K562 (cell line): ENCODE data around the gene RPS6KA6. TPM values are rescaled to one million over a fixed set of nuclear protein-coding genes. Genes with fewer than 3 reads are reported as not detected.

Experiments
- ATAC-seq: fragments of 200-7000 bp; cut with Tn5 transposase; 3 replicates; pipeline ENCODE4 v1.9.1; 2020; ENCODE audit warnings: moderate library complexity
- BruUV-seq: library from RNA; stranded (reverse); fragments of 400-500 nt; replicated peaks from 2 replicates; lab custom pipeline; 2021; lab: Mats Ljungman, UMichigan
- CTCF ChIA-PET: fragments of 300-600 bp; formaldehyde crosslinking; extraction: SDS; loops from one replicate; lab custom pipeline; 2021; ENCODE audit warnings: low intra/inter-chr PET ratio; lab: Yijun Ruan, JAX
- POLR2A ChIA-PET: fragments of 300-600, 350-650 bp; sonication (Branson Sonifier 250); formaldehyde crosslinking; extraction: SDS; loops from one replicate; lab custom pipeline; 2021; ENCODE audit warnings: antibody characterized with exemption, inconsistent platforms; lab: Yijun Ruan, JAX
- DNase-seq, 4 experiments: peaks; one replicate each; pipeline versions ENCODE4 v3.0.0 to v3.0.0-alpha.2; 2011 to 2018; ENCODE audit warnings: low spot score in 3 of 4, mixed read lengths in 3 of 4; ENCODE audit errors: extremely low read depth in 1 of 4
- FAIRE-seq: peaks from 2 replicates; lab custom pipeline; 2011; peaks lifted over from hg19 to GRCh38; lab: Jason Lieb, UNC
- H2AFZ ChIP-seq: 2 replicates; pipeline ENCODE4 v1.6.0; 2011; ENCODE audit warnings: low read depth, low read length, control low read depth, inconsistent platforms
- H3K27ac ChIP-seq: fragments of 200-600 bp; 3 replicates; pipeline ENCODE4 v1.8.0; 2011; ENCODE audit warnings: low read depth, mild to moderate bottlenecking, control low read depth, inconsistent platforms, low read length, moderate library complexity, mixed read lengths; ENCODE audit errors: extremely low read depth
- H3K27me3 ChIP-seq, 2 experiments: fragments of 300-600 bp in 1 of 2; 2 replicates in 1 of 2; 3 replicates in 1 of 2; pipeline versions ENCODE4 v1.6.0 to v1.8.0; 2011; ENCODE audit warnings: inconsistent platforms in 2 of 2, low read length in 2 of 2, mild to moderate bottlenecking in 1 of 2, mixed read lengths in 1 of 2, moderate library complexity in 1 of 2; ENCODE audit not compliant: control insufficient read depth in 2 of 2, insufficient read depth in 2 of 2
- H3K36me3 ChIP-seq: fragments of 300-600 bp; 3 replicates; pipeline ENCODE4 v1.8.0; 2011; ENCODE audit warnings: mild to moderate bottlenecking, low read length, inconsistent platforms; ENCODE audit not compliant: control insufficient read depth, insufficient read depth
- H3K4me1 ChIP-seq, 2 experiments: fragments of 200-600 bp in 1 of 2; replicated peaks in 1 of 2; 2 replicates in 1 of 2; 3 replicates in 1 of 2; pipeline versions ENCODE4 v1.5.1 to v1.8.0; 2011; ENCODE audit warnings: inconsistent platforms in 2 of 2, low read length in 2 of 2, mild to moderate bottlenecking in 1 of 2, mixed read lengths in 1 of 2, moderate library complexity in 1 of 2; ENCODE audit not compliant: control insufficient read depth in 2 of 2, insufficient read depth in 2 of 2
- H3K4me2 ChIP-seq: 2 replicates; pipeline ENCODE4 v1.6.1; 2011; ENCODE audit warnings: low read length, control low read depth, inconsistent platforms, mixed read lengths; ENCODE audit not compliant: insufficient read depth
- H3K4me3 ChIP-seq: fragments of 200-600 bp; sonication (generic), shearing (Covaris generic); 2 replicates; pipeline ENCODE4 v1.5.1; 2016; ENCODE audit warnings: control low read depth, inconsistent platforms
- H3K79me2 ChIP-seq: fragments of 200-600 bp; 3 replicates; pipeline ENCODE4 v1.8.0; 2011; ENCODE audit warnings: low read length, inconsistent platforms; ENCODE audit not compliant: control insufficient read depth, insufficient read depth
- H3K9ac ChIP-seq, 2 experiments: 2 replicates each; pipeline versions ENCODE4 v1.6.0 to v1.6.1; 2011; ENCODE audit warnings: low read depth in 2 of 2, low read length in 2 of 2, control low read depth in 1 of 2, inconsistent platforms in 1 of 2, mild to moderate bottlenecking in 1 of 2, mixed read lengths in 1 of 2; ENCODE audit not compliant: insufficient read depth in 1 of 2
- H3K9me1 ChIP-seq: one replicate; pipeline ENCODE4 v1.6.0; 2011; ENCODE audit warnings: inconsistent platforms, mild to moderate bottlenecking, low read length, moderate library complexity; ENCODE audit not compliant: control insufficient read depth, insufficient read depth
- H3K9me3 ChIP-seq: replicated peaks from 2 replicates; pipeline ENCODE4 v1.5.1; 2011; ENCODE audit warnings: low read depth, low read length, inconsistent platforms; ENCODE audit not compliant: control insufficient read depth, insufficient read depth
- H4K20me1 ChIP-seq: replicated peaks from 2 replicates; pipeline ENCODE4 v1.6.1; 2011; ENCODE audit warnings: low read length, inconsistent platforms, mixed read lengths; ENCODE audit not compliant: control insufficient read depth, insufficient read depth
- ARID4B ChIP-seq: sonication (generic); formaldehyde crosslinking; IDR thresholded peaks from 2 replicates; pipeline ENCODE4 v1.8.0; 2022; ENCODE audit warnings: mild to moderate bottlenecking, missing genetic modification reagents
- CBX1 ChIP-seq: sonication (generic); IDR thresholded peaks from 2 replicates; pipeline ENCODE4 v1.6.1; 2016; ENCODE audit warnings: antibody characterized with exemption, low read depth, mild to moderate bottlenecking
- EGR1 ChIP-seq: fragments of 450-650 bp; conservative IDR thresholded peaks from 2 replicates; pipeline ENCODE4 v1.6.1; 2017; ENCODE audit warnings: mild to moderate bottlenecking
- HES1 ChIP-seq: fragments of 450-650 bp; IDR thresholded peaks from 2 replicates; pipeline ENCODE4 v1.6.1; 2016; ENCODE audit warnings: low read depth, mild to moderate bottlenecking, moderate library complexity
- HNRNPLL ChIP-seq: fragments of 200-400 bp; formaldehyde crosslinking; IDR thresholded peaks from 2 replicates; pipeline ENCODE4 v1.6.1; 2017; ENCODE audit warnings: low read length, low read depth, mild to moderate bottlenecking; ENCODE audit not compliant: poor library complexity, severe bottlenecking
- TCF15 ChIP-seq: fragments of 250-450 bp; sonication (Bioruptor Pico); IDR thresholded peaks from 2 replicates; pipeline ENCODE4 v1.8.0; 2022; ENCODE audit warnings: moderate library complexity, mild to moderate bottlenecking, inconsistent platforms
- ZNF12 ChIP-seq: sonication (generic); formaldehyde crosslinking; IDR thresholded peaks from 2 replicates; pipeline ENCODE4 v1.4.0; 2020; ENCODE audit warnings: mild to moderate bottlenecking, missing genetic modification reagents
- ZNF444 ChIP-seq: fragments of 250-450 bp; sonication (Bioruptor Pico); IDR thresholded peaks from 2 replicates; pipeline ENCODE4 v1.4.0; 2020; ENCODE audit warnings: mild to moderate bottlenecking, moderate library complexity
- ZNF79 ChIP-seq: fragments of 250-450 bp; sonication (Bioruptor Pico); IDR thresholded peaks from 2 replicates; pipeline ENCODE4 v1.4.0; 2020; ENCODE audit warnings: low read depth, mild to moderate bottlenecking, moderate library complexity
- WGBS: fragments of 100-300 bp; shearing (Covaris generic); methylation state at CpG from one replicate; pipeline ENCODE4 v1.1.6; 2016; ENCODE audit warnings: low coverage, mixed read lengths; ENCODE audit not compliant: insufficient coverage; ENCODE audit errors: missing lambda C conversion rate; 5-methylcytosine and 5-hydroxymethylcytosine counted together
- in situ Hi-C: fragments of 300-500 bp; cut with MboI; formaldehyde crosslinking; loops from 4 replicates; pipeline ENCODE4 v1.15.0; 2018; ENCODE audit warnings: inconsistent platforms, mixed read lengths
- intact Hi-C: fragments of 100-400 bp; cut with micrococcal nuclease; formaldehyde crosslinking; loops from 2 replicates; pipeline ENCODE4 v1.14.2; 2022
- polyA plus RNA-seq, 8 experiments: library from polyadenylated mRNA; depleted of rRNA in 4 of 8; stranded (reverse) in 5 of 8; unstranded in 3 of 8; fragments of >200 nt; fragmentation: Nextera tagmentation in 2 of 8; fragmentation: Illumina TruSeq in 1 of 8; extraction: Ambion mirVana in 2 of 8; extraction: Trizol in 1 of 8; gene quantifications; 2 replicates each; pipeline versions ENCODE4 v1.2.1 to v1.2.3, GENCODE V29; 2011 to 2014; ENCODE audit warnings: inconsistent platforms in 1 of 8, missing spikeins in 1 of 8
- total RNA-seq, 7 experiments: library from RNA; depleted of rRNA in 6 of 7; stranded (reverse); fragments of >200 nt in 6 of 7; fragmentation: Illumina TruSeq in 2 of 7; extraction: Trizol in 2 of 7; gene quantifications; 2 replicates each; pipeline versions ENCODE4 v1.2.1 to v1.2.3, GENCODE V29; 2011 to 2021; ENCODE audit warnings: low replicate concordance in 1 of 7

Gene RPS6KA6
- total and polyA plus RNA-seq, 9 of the 15 experiments (the other 6 are each of a cell fraction or from before 2014, with no cell fraction given), result 0.11 TPM; not detected in 8

GRCh38 chrX:84168574-84168973, 19.4 kb downstream of the RPS6KA6 start:
- Histone ChIP-seq H3K9ac (no peak overlapping the region), H4K20me1 (no peaks in the 10 kb centered on the region), H3K4me1 (no peaks in the 10 kb centered on the region), H3K9me1 (no peaks in the 10 kb centered on the region), H3K36me3 (no peaks in the 10 kb centered on the region), H3K9me3 (no peaks in the 10 kb centered on the region), H3K4me3 (no peak overlapping the region), H3K27ac (no peak overlapping the region), H3K79me2 (no peaks in the 10 kb centered on the region), H3K27me3 (no peaks in the 10 kb centered on the region), H3K4me2 (no peak overlapping the region), H2AFZ (no peak overlapping the region)
- ATAC-seq (no peak), FAIRE-seq (no peak), DNase-seq (no peak)
- no TSS peak for BruUV-seq
- in situ Hi-C loops (no loop called here), intact Hi-C loops (no loop called here)
- POLR2A ChIA-PET, result no interaction called here
- TF ChIP-seq ZNF79, result no peak
- TF ChIP-seq HNRNPLL, result no peak
- no peak for TF ChIP-seq ZNF12
- TF ChIP-seq ZNF444 (CRISPR knock-in tag), result no peak
- CTCF ChIA-PET, result no interaction called here
- 0% methylated on average over 2 of the region's 2 CpGs for WGBS

- ChIA-PET POLR2A (no interaction called here), CTCF (no interaction called here)
- no TSS peak for BruUV-seq
- Histone ChIP-seq H3K4me1 (no peaks in the 10 kb centered on the region), H3K27ac (no peak overlapping the region), H3K4me2 (no peak overlapping the region), H3K9ac (no peak overlapping the region), H4K20me1 (no peaks in the 10 kb centered on the region), H3K4me3 (no peak overlapping the region), H3K9me1 (no peaks in the 10 kb centered on the region), H3K79me2 (no peaks in the 10 kb centered on the region), H3K9me3 (no peaks in the 10 kb centered on the region), H3K27me3 (no peaks in the 10 kb centered on the region), H3K36me3 (no peaks in the 10 kb centered on the region), H2AFZ (no peak overlapping the region)
- in situ Hi-C loops, result no loop called here
- FAIRE-seq, result no peak
- intact Hi-C loops, result no loop called here
- 0% methylated on average over 2 of the region's 2 CpGs for WGBS
- DNase-seq, result no peak
- ATAC-seq, result no peak
- no peak for TF ChIP-seq ARID4B (CRISPR knock-in tag)
- TF ChIP-seq TCF15 (CRISPR knock-in tag), result no peak
- TF ChIP-seq HES1, result no peak
- no peak for TF ChIP-seq EGR1
- no peak for TF ChIP-seq CBX1
Observed at GRCh38 chrX:84168095-84168494, 19.9 kb downstream of the RPS6KA6 start.
